Stomach (tissue), 9 donors: ENCODE data around the gene FAM168B. TPM values are rescaled to one million over a fixed set of nuclear protein-coding genes. Genes with fewer than 3 reads are reported as not detected.

Source experiments
- DNase-seq, 2 donors: peaks; one replicate each; pipeline versions ENCODE4 v3.0.0 to v3.0.0-alpha.2; 2013 to 2019
- H3K27ac ChIP-seq, 5 donors: fragments of 200-600 bp in 4 of 5; sonication (generic) in 4 of 5; one replicate each; pipeline ENCODE4 v1.5.1; 2013 to 2019; ENCODE audit warnings: mild to moderate bottlenecking in 1 of 5, moderate library complexity in 1 of 5
- H3K27me3 ChIP-seq, 3 donors: fragments of 200-600 bp; sonication (generic); one replicate each; pipeline ENCODE4 v1.5.1; 2017 to 2019; ENCODE audit warnings: mixed run types in 1 of 3
- H3K36me3 ChIP-seq, 4 donors: fragments of 200-600 bp; sonication (generic); 1 replicate in 3 of 4; 2 replicates in 1 of 4; pipeline ENCODE4 v1.5.1; 2016 to 2019
- H3K4me1 ChIP-seq, 4 donors: fragments of 200-600 bp; sonication (generic); one replicate each; pipeline ENCODE4 v1.5.1; 2016 to 2019
- H3K4me3 ChIP-seq, 4 donors: fragments of 200-600 bp; sonication (generic) in 3 of 4; one replicate each; pipeline ENCODE4 v1.5.1; 2016 to 2019; ENCODE audit warnings: mild to moderate bottlenecking in 1 of 4
- H3K9me3 ChIP-seq, 4 donors: fragments of 200-600 bp; sonication (generic); one replicate each; pipeline ENCODE4 v1.5.1; 2016 to 2019
- CTCF ChIP-seq, 7 experiments: fragments of 450-650 bp in 4 of 7; fragments of 200-600 bp in 3 of 7; sonication (generic) in 3 of 7; IDR thresholded peaks; one replicate each; pipeline ENCODE4 v1.5.1; 2016 to 2019; ENCODE audit warnings: antibody characterized with exemption in 7 of 7, control low read depth in 2 of 7, mild to moderate bottlenecking in 1 of 7
- EP300 ChIP-seq: sonication (generic); formaldehyde crosslinking; IDR thresholded peaks from one replicate; pipeline ENCODE4 v1.6.1; 2017; ENCODE audit warnings: antibody characterized with exemption
- POLR2A ChIP-seq, 4 donors: fragments of 450-650 bp; IDR thresholded peaks; one replicate each; pipeline ENCODE4 v1.6.1; 2016; ENCODE audit warnings: antibody characterized with exemption in 4 of 4, control low read depth in 2 of 4, mild to moderate bottlenecking in 1 of 4, moderate library complexity in 1 of 4
- POLR2AphosphoS5 ChIP-seq, 3 donors: sonication (generic); formaldehyde crosslinking; IDR thresholded peaks; one replicate each; pipeline ENCODE4 v1.6.1; 2016; ENCODE audit warnings: antibody characterized with exemption in 3 of 3
- WGBS, 5 donors: extraction: QIAGEN DNeasy Blood & Tissue Kit in 3 of 5; methylation state at CpG; one replicate each; pipeline versions ENCODE4 v1.1.5 to v1.1.7; 2013 to 2018; 5-methylcytosine and 5-hydroxymethylcytosine counted together
- intact Hi-C: fragments of 100-400 bp; cut with DNase I; formaldehyde crosslinking; loops from one replicate; pipeline ENCODE4 v1.15.1; 2023; ENCODE audit warnings: low total_unique reads
- polyA plus RNA-seq, 3 donors: library from polyadenylated mRNA; stranded (reverse); fragments of 200-250 nt; gene quantifications; one replicate each; pipeline ENCODE4 v1.2.3, GENCODE V29; 2013
- total RNA-seq, 5 donors: library from RNA; depleted of rRNA; stranded (reverse); fragments of >200 nt; gene quantifications; one replicate each; pipeline versions ENCODE4 v1.1.0 to v1.2.3, GENCODE V29; 2014 to 2016
- donor health status: healthy with polysubstance abuse.
- donor health status: Bipolar disorder and iron deficiency.
- donor health status: healthy.

Gene FAM168B
- total and polyA plus RNA-seq, 8 donors, result 8.2 to 103 (median 42.7) TPM

GRCh38 chr2:131052741-131053263 lies 40.5 kb downstream of the FAM168B start:
- H3K4me3 ChIP-seq, result no peak overlapping the region
- H3K4me1 ChIP-seq, result peaks cover 6 to 26% (median 14%) of the 10 kb centered on the region in 4 donors
- H3K27ac ChIP-seq, result no peak overlapping the region
- TF ChIP-seq POLR2A (IDR thresholded peaks at IDR 0.05) (no peak), EP300 (no peak)
- DNase-seq, result no peak
- no peaks in the 10 kb centered on the region for H3K27me3 ChIP-seq
- H3K36me3 ChIP-seq, result peaks cover 72 to 100% (median 98%) of the 10 kb centered on the region in 4 donors
- WGBS, 5 donors, result 95 to 96% (median 95%) methylated on average over 7 to 8 of the region's 8 CpGs
- intact Hi-C loops, result no loop called here
- no peaks in the 10 kb centered on the region for H3K9me3 ChIP-seq

- no peaks in the 10 kb centered on the region for H3K9me3 ChIP-seq
- WGBS, 5 donors, result 91 to 98% (median 96%) methylated on average over 8 of the region's 8 CpGs
- H3K4me3 ChIP-seq, result no peak overlapping the region
- no peaks in the 10 kb centered on the region for H3K27me3 ChIP-seq
- intact Hi-C loops, result no loop called here
- DNase-seq, result no peak
- peaks cover 0 to 8% (median 2%) of the 10 kb centered on the region in 4 donors for H3K4me1 ChIP-seq
- TF ChIP-seq EP300 (no peak), POLR2A (IDR thresholded peaks at IDR 0.05) (no peak)
- no peak overlapping the region for H3K27ac ChIP-seq
- H3K36me3 ChIP-seq, result peaks cover 81 to 100% (median 99%) of the 10 kb centered on the region in 4 donors
Measured at GRCh38 chr2:131050896-131051295, 42.4 kb downstream of the FAM168B start.

- Histone ChIP-seq H3K9me3 (no peaks in the 10 kb centered on the region), H3K4me3 (no peak overlapping the region), H3K27me3 (no peaks in the 10 kb centered on the region), H3K4me1 (no peaks in the 10 kb centered on the region), H3K36me3 (peaks cover 65 to 95% (median 87%) of the 10 kb centered on the region in 4 donors), H3K27ac (no peak overlapping the region)
- TF ChIP-seq POLR2A (IDR thresholded peaks at IDR 0.05) (no peak), EP300 (no peak), POLR2AphosphoS5 (IDR thresholded peaks at IDR 0.05) (no peak), CTCF (IDR thresholded peaks at IDR 0.05) (no peak)
- DNase-seq, result no peak
- 86 to 95% (median 92%) methylated on average over 7 of the region's 7 CpGs for WGBS, 5 donors
- intact Hi-C loops, result no loop called here
Measured at GRCh38 chr2:131049150-131049718, 44.0 kb downstream of the FAM168B start.

GRCh38 chr2:131048641-131049040 lies 44.6 kb downstream of the FAM168B start:
- no peak overlapping the region for H3K4me3 ChIP-seq
- TF ChIP-seq POLR2AphosphoS5 (IDR thresholded peaks at IDR 0.05) (no peak), EP300 (no peak), CTCF (IDR thresholded peaks at IDR 0.05) (no peak), POLR2A (IDR thresholded peaks at IDR 0.05) (no peak)
- intact Hi-C loops, result no loop called here
- WGBS, 5 donors, result 90 to 100% (median 95%) methylated on average over 5 to 6 of the region's 6 CpGs
- H3K9me3 ChIP-seq, result no peaks in the 10 kb centered on the region
- H3K36me3 ChIP-seq, result peaks cover 59 to 91% (median 81%) of the 10 kb centered on the region in 4 donors
- no peak overlapping the region for H3K27ac ChIP-seq
- DNase-seq, result no peak
- H3K27me3 ChIP-seq, result no peaks in the 10 kb centered on the region
- H3K4me1 ChIP-seq, result no peaks in the 10 kb centered on the region

- 85 to 90% (median 86%) methylated on average over 11 of the region's 11 CpGs for WGBS, 5 donors
- TF ChIP-seq POLR2A (IDR thresholded peaks at IDR 0.05) (no peak), POLR2AphosphoS5 (IDR thresholded peaks at IDR 0.05) (no peak), EP300 (no peak), CTCF (IDR thresholded peaks at IDR 0.05) (no peak)
- Histone ChIP-seq H3K9me3 (no peaks in the 10 kb centered on the region), H3K4me1 (no peaks in the 10 kb centered on the region), H3K4me3 (no peak overlapping the region), H3K27me3 (no peaks in the 10 kb centered on the region), H3K36me3 (peaks cover 53 to 85% (median 75%) of the 10 kb centered on the region in 4 donors), H3K27ac (no peak overlapping the region)
- intact Hi-C loops, result no loop called here
- no peak for DNase-seq
Measured at GRCh38 chr2:131047920-131048560, 45.2 kb downstream of the FAM168B start.
